ENCODE results near the gene CCDC107. TPM values are rescaled to one million over a fixed set of nuclear protein-coding genes. Genes with fewer than 3 reads are reported as not detected.
A peak's percentile ranks its signal among the peaks of the same experiment; 100 is the strongest.
"Not testable (repeated sequence)": the region's sequence is repeated elsewhere in the genome, so short reads cannot be mapped to it uniquely, and the experiment has no call there.

CCDC107 gene
- 19.7 and 19.9 TPM in 2 replicates for total RNA-seq (2014; rRNA removed; shearing (Covaris generic))

GRCh38 chr9:35658137-35658967 lies at the start of gene CCDC107:
Gene CCDC107 (plus strand): TSS chr9:35658292. CDS start chr9:35658380, 88 bp downstream.
- peak; percentile 92 for DNase-seq (ENCODE audit: low spot score)

GRCh38 chr9:35609001-35609819 lies 48.9 kb upstream of the CCDC107 start:
- DNase-seq (ENCODE audit: low spot score), result no peak

GRCh38 chr9:35609820-35610163 lies 48.3 kb upstream of the CCDC107 start:
- DNase-seq (ENCODE audit: low spot score), result no peak

GRCh38 chr9:35611230-35611797 lies 46.8 kb upstream of the CCDC107 start:
- DNase-seq (ENCODE audit: low spot score), result peak; percentile 24

GRCh38 chr9:35612066-35612465 lies 46.0 kb upstream of the CCDC107 start:
- not testable (repeated sequence) for DNase-seq (ENCODE audit: low spot score)

- DNase-seq (ENCODE audit: low spot score), result no peak
These were observed 45.2 kb upstream of the CCDC107 start for GRCh38 chr9:35612843-35613242.

- no peak for DNase-seq (ENCODE audit: low spot score)
These were observed 42.0 kb upstream of the CCDC107 start for GRCh38 chr9:35615981-35616680.

- no peak for DNase-seq (ENCODE audit: low spot score)
These were observed 41.2 kb upstream of the CCDC107 start for GRCh38 chr9:35616681-35617459.

- no peak for DNase-seq (ENCODE audit: low spot score)
These were observed 40.5 kb upstream of the CCDC107 start for GRCh38 chr9:35617548-35617947.

GRCh38 chr9:35618325-35618727 lies 39.8 kb upstream of the CCDC107 start, which contains the start of gene CD72:
Gene CD72 (minus strand): TSS chr9:35618413. CDS start chr9:35618303, 110 bp downstream.
- DNase-seq (ENCODE audit: low spot score), result no peak

- no peak for DNase-seq (ENCODE audit: low spot score)
These were observed 39.0 kb upstream of the CCDC107 start for GRCh38 chr9:35618854-35619799.

GRCh38 chr9:35619800-35620158 lies 38.3 kb upstream of the CCDC107 start:
- DNase-seq (ENCODE audit: low spot score), result no peak

- DNase-seq (ENCODE audit: low spot score), result no peak
These were observed 30.5 kb upstream of the CCDC107 start for GRCh38 chr9:35627575-35627974.

- DNase-seq (ENCODE audit: low spot score), result no peak
These were observed 29.6 kb upstream of the CCDC107 start for GRCh38 chr9:35628389-35628991.

GRCh38 chr9:35629597-35629996 lies 28.5 kb upstream of the CCDC107 start:
- no peak for DNase-seq (ENCODE audit: low spot score)

- DNase-seq (ENCODE audit: low spot score), result no peak
These were observed 22.4 kb upstream of the CCDC107 start for GRCh38 chr9:35635730-35636129.

GRCh38 chr9:35636135-35636876 lies 21.8 kb upstream of the CCDC107 start:
- no peak for DNase-seq (ENCODE audit: low spot score)

- not testable (repeated sequence) for DNase-seq (ENCODE audit: low spot score)
These were observed 21.2 kb upstream of the CCDC107 start for GRCh38 chr9:35636877-35637246.
